Endodermal cell (in vitro differentiated cells): ENCODE measurements around the gene PTBP1. TPM values are rescaled to one million over a fixed set of nuclear protein-coding genes. Genes with fewer than 3 reads are reported as not detected.

Experiments used
- DNase-seq: peaks from one replicate; pipeline ENCODE4 v3.0.0-alpha.2; 2017
- H3K27ac ChIP-seq: 2 replicates; pipeline ENCODE4 v1.5.1; 2013; ENCODE audit warnings: mild to moderate bottlenecking, low read depth, low read length, moderate library complexity
- H3K27me3 ChIP-seq: 2 replicates; pipeline ENCODE4 v1.6.1; 2013; ENCODE audit warnings: mild to moderate bottlenecking, low read length, moderate library complexity; ENCODE audit not compliant: insufficient read depth, control insufficient read depth, poor library complexity, severe bottlenecking
- H3K36me3 ChIP-seq: 2 replicates; pipeline ENCODE4 v1.7.0; 2013; ENCODE audit warnings: mild to moderate bottlenecking, low read length, moderate library complexity; ENCODE audit not compliant: control insufficient read depth, insufficient read depth
- H3K4me1 ChIP-seq: one replicate; pipeline ENCODE4 v1.7.0; 2013; ENCODE audit warnings: low read length; ENCODE audit not compliant: control insufficient read depth, insufficient read depth
- H3K4me3 ChIP-seq: 2 replicates; pipeline ENCODE4 v1.5.1; 2013; ENCODE audit warnings: mild to moderate bottlenecking, low read length, moderate library complexity
- H3K9ac ChIP-seq: 2 replicates; pipeline ENCODE4 v1.6.1; 2013; ENCODE audit warnings: mild to moderate bottlenecking, low read length, moderate library complexity; ENCODE audit not compliant: poor library complexity, severe bottlenecking; ENCODE audit errors: extremely low read depth
- H3K9me3 ChIP-seq: 2 replicates; pipeline ENCODE4 v1.6.1; 2013; ENCODE audit warnings: mild to moderate bottlenecking, low read length, moderate library complexity; ENCODE audit not compliant: control insufficient read depth
- H3K27ac Mint-ChIP-seq: 2 replicates; pipeline ENCODE4 v1.8.0; 2020; ENCODE audit warnings: mixed read lengths
- H3K27me3 Mint-ChIP-seq: 2 replicates; pipeline ENCODE4 v1.8.0; 2021; ENCODE audit warnings: mild to moderate bottlenecking, mixed read lengths; ENCODE audit not compliant: insufficient read depth
- H3K36me3 Mint-ChIP-seq: 2 replicates; pipeline ENCODE4 v1.8.0; 2020; ENCODE audit warnings: low read depth, mixed read lengths
- H3K4me1 Mint-ChIP-seq: 2 replicates; pipeline ENCODE4 v1.8.0; 2020; ENCODE audit warnings: mixed read lengths
- H3K4me3 Mint-ChIP-seq: 2 replicates; pipeline ENCODE4 v1.8.0; 2020; ENCODE audit warnings: mild to moderate bottlenecking, moderate library complexity, mixed read lengths
- H3K9me3 Mint-ChIP-seq: 2 replicates; pipeline ENCODE4 v1.8.0; 2020; ENCODE audit warnings: mild to moderate bottlenecking, mixed read lengths
- CTCF ChIP-seq: fragments of 200-600 bp; sonication (generic); conservative IDR thresholded peaks from 2 replicates; pipeline ENCODE4 v1.5.0; 2021; ENCODE audit warnings: antibody characterized with exemption, mild to moderate bottlenecking
- WGBS, 2 experiments: methylation state at CpG; one replicate each; pipeline versions ENCODE4 v1.1.5 to v1.1.7; 2013; ENCODE audit warnings: missing lambda C conversion rate in 2 of 2, mixed read lengths in 1 of 2; ENCODE audit not compliant: insufficient coverage in 1 of 2, insufficient read length in 1 of 2; 5-methylcytosine and 5-hydroxymethylcytosine counted together
- total RNA-seq, 2 donors: library from RNA; stranded (reverse); fragmentation: NEBNext Ultra II Directional in 1 of 2; extraction: Animal tissue kit (Norgen Biotek cat#: 25700) in 1 of 2; gene quantifications; 2 replicates in 1 of 2; 3 replicates in 1 of 2; pipeline ENCODE4 v1.2.1, GENCODE V29; 2021

Gene PTBP1
- total RNA-seq, 2 donors from 2014 or later = 647 to 694 TPM

GRCh38 chr19:749811-750210, 47.4 kb upstream of the PTBP1 start:
- H3K9me3 ChIP-seq = no peaks in the 10 kb centered on the region
- no peak overlapping the region for H3K9ac ChIP-seq
- H3K4me1 ChIP-seq = no peaks in the 10 kb centered on the region
- H3K27ac ChIP-seq = no peak overlapping the region
- Mint-ChIP-seq H3K27ac (no peak overlapping the region), H3K36me3 (peaks cover 3% of the 10 kb centered on the region), H3K27me3 (no peaks in the 10 kb centered on the region), H3K4me3 (no peak overlapping the region), H3K9me3 (peaks cover 18% of the 10 kb centered on the region), H3K4me1 (no peaks in the 10 kb centered on the region)
- H3K27me3 ChIP-seq = no peaks in the 10 kb centered on the region
- no peak for DNase-seq
- 77 to 86% methylated on average over 8 to 14 of the region's 14 CpGs for WGBS, 2 experiments
- no peak for TF ChIP-seq CTCF
- H3K4me3 ChIP-seq = no peak overlapping the region
- H3K36me3 ChIP-seq = no peaks in the 10 kb centered on the region

GRCh38 chr19:750640-751423, 46.4 kb upstream of the PTBP1 start, which contains the start of gene MISP:
MISP (plus strand) TSS chr19:751112; CDS start chr19:756947, 5,835 bp downstream.
- peaks cover 3% of the 10 kb centered on the region for H3K36me3 Mint-ChIP-seq
- Histone ChIP-seq H3K27me3 (no peaks in the 10 kb centered on the region), H3K4me1 (no peaks in the 10 kb centered on the region), H3K4me3 (no peak within 1 kb of the TSS), H3K27ac (no peak within 1 kb of the TSS), H3K36me3 (no peaks in the 10 kb centered on the region), H3K9ac (no peak within 1 kb of the TSS), H3K9me3 (no peaks in the 10 kb centered on the region)
- no peak within 1 kb of the TSS for H3K27ac Mint-ChIP-seq
- DNase-seq = no peak
- H3K4me3 Mint-ChIP-seq = no peak within 1 kb of the TSS
- no peak for TF ChIP-seq CTCF
- 84 to 87% methylated on average over 12 to 30 of the region's 31 CpGs for WGBS, 2 experiments
- H3K27me3 Mint-ChIP-seq = no peaks in the 10 kb centered on the region
- no peaks in the 10 kb centered on the region for H3K4me1 Mint-ChIP-seq
- peaks cover 11% of the 10 kb centered on the region for H3K9me3 Mint-ChIP-seq

- H3K27me3 ChIP-seq = no peaks in the 10 kb centered on the region
- no peak overlapping the region for H3K27ac ChIP-seq
- peak; percentile 69 for DNase-seq
- H3K4me1 Mint-ChIP-seq = no peaks in the 10 kb centered on the region
- TF ChIP-seq CTCF = no peak
- 84 to 85% methylated on average over 8 to 30 of the region's 30 CpGs for WGBS, 2 experiments
- no peak overlapping the region for H3K9ac ChIP-seq
- H3K4me3 ChIP-seq = no peak overlapping the region
- no peaks in the 10 kb centered on the region for H3K9me3 ChIP-seq
- H3K4me1 ChIP-seq = no peaks in the 10 kb centered on the region
- H3K9me3 Mint-ChIP-seq = peaks cover 10% of the 10 kb centered on the region
- no peaks in the 10 kb centered on the region for H3K27me3 Mint-ChIP-seq
- H3K27ac Mint-ChIP-seq = no peak overlapping the region
- H3K36me3 Mint-ChIP-seq = no peaks in the 10 kb centered on the region
- H3K4me3 Mint-ChIP-seq = no peak overlapping the region
- H3K36me3 ChIP-seq = no peaks in the 10 kb centered on the region
Measured at GRCh38 chr19:751501-752341, 45.5 kb upstream of the PTBP1 start.
